Stimulated activated CD8-positive, alpha-beta memory T cell treated with anti-CD3 and anti-CD28 coated beads, Interleukin-12 subunit alpha, Interleukin-12 subunit beta, amount 100 ng/mL, for 24 hours (primary cell): ENCODE results near the gene CENPB.

Experiments used
- DNase-seq: peaks from one replicate; pipeline ENCODE4 v3.0.0-alpha.2; 2020; ENCODE audit errors: extremely low read depth

CENPB gene

GRCh38 chr20:3767427-3768341 is 18.9 kb downstream of the CENPB start, which contains the start of gene ADISSP:
TSS of gene ADISSP (minus strand) at chr20:3767753. CDS start at chr20:3760100, 7,653 bp downstream.
- DNase-seq, result peak; percentile 94

- no peak for DNase-seq
These were observed 19.5 kb downstream of the CENPB start for GRCh38 chr20:3767110-3767426.

GRCh38 chr20:3766422-3767109 is 20.0 kb downstream of the CENPB start:
- DNase-seq, result no peak

- DNase-seq, result no peak
These were observed 21.2 kb downstream of the CENPB start for GRCh38 chr20:3765171-3765882.

- no peak for DNase-seq
These were observed 21.9 kb downstream of the CENPB start for GRCh38 chr20:3764659-3765058.

- no peak for DNase-seq
These were observed 22.6 kb downstream of the CENPB start for GRCh38 chr20:3763671-3764601.

GRCh38 chr20:3760655-3761348 is 25.7 kb downstream of the CENPB start:
- DNase-seq, result no peak

GRCh38 chr20:3759884-3760283 is 26.7 kb downstream of the CENPB start:
- no peak for DNase-seq

GRCh38 chr20:3759316-3759823 is 27.2 kb downstream of the CENPB start:
- DNase-seq, result no peak

- no peak for DNase-seq
These were observed 28.0 kb downstream of the CENPB start for GRCh38 chr20:3758566-3758965.

GRCh38 chr20:3757268-3757667 is 29.3 kb downstream of the CENPB start:
- no peak for DNase-seq

- DNase-seq, result no peak
These were observed 30.6 kb downstream of the CENPB start for GRCh38 chr20:3755814-3756480.

- DNase-seq, result no peak
These were observed 31.3 kb downstream of the CENPB start for GRCh38 chr20:3755269-3755668.

- no peak for DNase-seq
These were observed 32.3 kb downstream of the CENPB start for GRCh38 chr20:3754276-3754630.

GRCh38 chr20:3753501-3754275 is 32.9 kb downstream of the CENPB start:
- no peak for DNase-seq

GRCh38 chr20:3753098-3753497 is 33.4 kb downstream of the CENPB start:
- DNase-seq, result no peak

- no peak for DNase-seq
These were observed 34.2 kb downstream of the CENPB start for GRCh38 chr20:3752386-3752759.

- peak; percentile 24 for DNase-seq
These were observed 34.7 kb downstream of the CENPB start for GRCh38 chr20:3751675-3752385.

- no peak for DNase-seq
These were observed 35.2 kb downstream of the CENPB start for GRCh38 chr20:3751305-3751674.
